ENCODE data around the gene TBC1D7.

Gene TBC1D7

DNA sequence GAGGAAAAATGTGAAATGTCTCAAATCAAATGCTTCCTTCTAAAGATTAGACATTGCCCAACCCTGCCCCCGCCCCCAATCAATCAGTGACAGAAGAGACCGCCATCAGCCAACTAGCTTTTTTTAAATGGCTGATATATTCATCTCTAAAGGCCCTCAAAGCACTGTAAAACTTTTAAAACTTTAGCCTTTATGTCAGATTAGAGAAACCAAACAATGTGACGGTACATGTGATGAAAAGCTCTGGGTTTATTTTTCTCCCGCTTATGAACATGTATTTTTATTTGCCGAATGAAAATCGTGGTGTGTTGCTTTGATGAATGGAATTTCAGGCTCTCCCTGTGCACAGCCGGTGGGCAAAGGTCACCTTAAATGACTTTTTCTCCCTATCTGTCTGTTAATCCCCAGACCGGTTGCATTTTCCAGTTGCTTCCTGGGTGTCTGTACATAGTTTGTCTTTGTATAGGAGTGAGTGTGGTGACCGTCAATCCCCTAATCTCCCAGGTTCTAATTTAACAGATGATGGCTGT lies 38.5 kb downstream of the TBC1D7 start:
- DNase-seq: no peak

DNA sequence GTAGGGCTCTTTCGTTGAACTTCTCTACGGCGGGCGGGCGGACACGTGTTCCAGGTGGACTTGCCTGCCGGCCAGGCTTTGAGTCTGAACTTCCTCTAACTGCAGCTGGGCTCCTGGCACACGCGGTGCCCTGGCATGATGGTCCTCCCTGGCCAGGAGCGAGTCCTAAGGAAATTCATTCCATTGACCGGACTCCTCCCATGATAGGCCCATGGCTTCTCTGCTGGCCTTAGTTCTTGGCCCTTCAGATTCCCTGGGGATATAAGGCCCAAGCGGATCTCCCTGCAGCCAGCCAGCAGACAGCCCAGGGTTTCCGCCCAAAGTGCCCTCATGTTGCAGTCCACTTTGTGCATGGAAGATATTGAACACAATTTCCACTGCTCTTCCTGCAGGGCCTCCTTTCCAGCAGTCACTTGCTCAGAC lies 39.4 kb downstream of the TBC1D7 start:
- DNase-seq: no peak

DNA sequence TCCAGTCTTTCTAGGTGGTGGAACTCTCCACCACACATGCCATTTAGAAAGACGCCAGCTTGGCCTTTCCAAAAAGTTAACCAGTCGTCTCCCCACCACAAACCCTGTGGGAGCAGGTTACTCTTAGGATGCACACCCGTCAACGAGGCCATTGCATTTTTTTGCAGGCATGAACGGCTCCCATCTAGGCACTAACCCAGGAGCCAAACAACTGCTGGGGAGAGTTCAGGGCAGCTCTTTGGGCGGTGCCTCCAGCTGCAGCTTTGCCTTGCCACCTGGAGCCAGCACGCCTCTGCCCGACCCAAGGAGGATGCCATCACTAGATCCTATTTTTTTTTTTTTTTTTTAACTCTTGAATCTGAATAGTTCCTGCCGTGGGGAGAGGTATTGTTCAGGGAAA lies 39.9 kb downstream of the TBC1D7 start:
- no peak for DNase-seq

DNA sequence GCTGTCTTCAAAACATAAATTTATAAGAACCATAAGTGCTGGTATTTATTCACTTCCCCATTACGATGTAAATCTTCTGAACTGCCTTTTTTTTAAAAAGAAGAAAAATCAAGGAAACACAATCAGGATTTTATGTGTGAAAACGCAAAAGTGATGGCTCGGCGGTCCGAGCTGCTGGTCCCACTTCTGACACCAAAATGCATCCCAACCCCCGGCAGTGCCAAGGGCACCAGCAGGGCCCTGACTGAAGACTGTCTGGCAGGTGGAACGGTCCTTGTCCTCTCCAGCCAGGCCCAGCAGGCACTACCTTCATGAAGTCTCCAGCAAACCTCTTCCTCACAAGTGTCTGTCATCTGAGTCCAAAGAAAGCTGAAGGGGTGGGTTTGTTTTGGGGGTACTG lies 41.2 kb downstream of the TBC1D7 start:
- DNase-seq: no peak

DNA sequence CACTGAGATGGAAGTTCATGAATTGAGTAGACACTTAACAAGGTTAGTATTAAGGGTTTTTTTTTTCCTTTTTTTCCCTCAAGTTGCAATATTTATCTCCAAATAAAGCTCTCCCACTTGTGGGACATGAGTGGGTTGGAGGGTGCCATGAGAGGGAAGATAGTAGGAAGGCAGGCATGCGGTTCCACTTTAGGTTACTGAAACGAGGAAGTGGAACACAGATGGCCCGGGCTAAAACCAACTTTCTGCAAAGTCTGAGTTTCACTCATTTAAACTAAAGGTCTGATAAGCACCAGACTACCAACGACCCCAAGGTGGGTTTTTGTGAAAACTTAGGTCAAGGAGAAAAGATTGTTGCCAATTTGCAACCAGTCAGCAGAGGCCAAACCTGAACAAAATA lies 42.2 kb downstream of the TBC1D7 start:
- DNase-seq: no peak

DNA sequence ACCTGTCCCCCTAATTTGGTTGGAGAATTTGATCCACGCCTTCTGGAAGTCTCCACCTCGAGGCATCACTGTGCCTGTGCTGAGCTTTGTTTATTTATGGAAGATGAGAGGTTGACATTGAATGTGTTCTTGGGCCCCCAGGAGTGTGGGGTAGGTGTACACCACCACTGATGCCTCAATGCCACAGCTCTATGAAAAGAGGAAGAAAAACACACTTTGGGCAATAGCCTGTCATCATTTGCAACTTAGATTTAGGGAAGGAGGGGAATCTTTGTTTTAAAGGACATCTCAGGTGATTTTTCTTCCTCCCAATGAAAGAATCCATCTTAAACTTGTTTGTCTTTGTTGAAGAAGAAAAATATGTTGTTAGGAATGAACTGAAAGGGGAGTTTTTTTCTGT lies 42.6 kb downstream of the TBC1D7 start:
- DNase-seq: no peak

DNA sequence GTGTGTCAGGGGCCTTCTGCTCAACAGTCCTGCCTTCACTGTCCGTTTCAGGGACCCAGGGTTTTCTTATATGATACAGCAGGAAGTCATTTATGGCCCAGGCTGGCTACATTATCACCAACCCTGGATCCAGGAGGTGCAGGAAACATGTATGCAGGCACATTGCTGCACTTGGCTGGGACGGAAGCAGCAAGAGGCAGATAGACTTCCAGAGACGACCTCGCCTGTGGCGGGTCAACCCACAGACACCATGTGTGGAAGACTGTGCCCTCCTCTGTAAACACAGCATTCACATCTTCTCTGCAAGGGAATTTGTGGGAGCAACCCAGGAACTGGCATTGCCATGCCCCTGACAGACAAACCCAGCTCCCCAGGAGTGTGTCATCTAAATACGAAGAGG lies 43.7 kb downstream of the TBC1D7 start:
- DNase-seq: no peak

DNA sequence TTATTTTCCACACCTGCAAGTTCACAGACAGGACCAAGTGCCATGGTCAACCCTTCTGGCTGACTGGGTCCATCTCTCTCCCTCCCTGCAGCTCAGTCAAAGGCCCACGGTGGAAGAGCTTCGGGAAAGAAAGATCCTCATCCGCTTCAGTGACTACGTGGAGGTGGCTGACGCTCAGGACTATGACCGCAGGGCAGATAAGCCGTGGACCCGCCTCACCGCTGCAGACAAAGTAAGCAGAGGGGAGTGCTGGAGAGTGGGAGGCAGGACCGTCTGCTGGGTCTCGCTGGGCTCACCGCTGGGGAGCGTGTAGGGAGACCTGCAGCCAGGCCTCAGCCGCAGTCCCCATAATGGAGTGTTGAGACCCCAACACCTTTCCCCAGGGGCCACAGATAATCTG lies 45.0 kb downstream of the TBC1D7 start:
- no peak for DNase-seq

DNA sequence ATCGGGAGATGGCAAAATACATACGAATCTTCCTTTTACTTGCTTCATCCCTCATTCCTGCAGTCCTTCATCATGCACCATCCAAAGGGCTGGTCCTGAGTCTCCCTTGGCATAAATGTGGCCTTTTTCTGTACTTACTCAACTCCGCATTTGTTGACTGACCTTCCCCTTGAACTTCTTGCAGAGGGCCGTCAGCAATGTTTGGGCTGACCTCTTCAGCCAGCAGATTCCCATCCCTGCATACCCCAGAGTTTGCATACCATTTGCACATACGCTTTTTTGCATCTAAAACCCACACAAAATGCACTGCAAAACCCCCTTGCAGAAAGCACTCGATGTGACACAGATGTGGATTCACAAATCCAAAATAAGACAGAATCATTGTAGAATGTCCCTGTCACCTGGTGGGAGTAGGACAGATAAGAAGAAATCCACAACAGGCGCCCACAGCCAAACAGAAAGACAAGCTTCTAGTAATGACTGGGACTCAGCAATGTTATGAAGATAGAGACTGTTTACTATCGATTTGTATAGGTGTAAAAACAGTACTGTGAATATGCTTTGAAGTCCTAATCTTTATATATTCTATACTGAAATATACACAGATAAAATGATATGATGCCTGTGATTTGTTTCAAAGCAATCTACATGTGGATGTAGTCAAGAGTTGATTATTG lies 45.8 kb downstream of the TBC1D7 start:
- no peak for DNase-seq

DNA sequence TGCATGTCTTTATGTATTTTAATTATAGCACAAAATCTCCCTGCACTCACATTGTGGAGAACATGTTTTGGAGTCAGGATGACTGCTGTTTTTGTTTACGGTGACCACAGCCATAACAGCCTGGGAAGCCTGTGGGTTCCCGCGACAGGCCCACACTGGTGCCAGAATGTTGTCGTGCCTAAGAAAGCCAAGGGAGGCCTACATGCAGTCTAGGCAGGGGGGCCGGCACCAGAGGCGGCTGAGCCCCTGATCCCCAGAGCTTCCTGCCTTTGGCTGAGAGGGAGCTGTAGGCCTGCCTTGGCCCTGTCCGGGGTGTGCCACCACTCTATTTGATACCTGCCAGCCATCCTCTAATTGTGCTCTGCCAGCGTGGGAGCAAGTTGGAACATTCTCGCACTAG lies 46.7 kb downstream of the TBC1D7 start:
- no peak for DNase-seq

DNA sequence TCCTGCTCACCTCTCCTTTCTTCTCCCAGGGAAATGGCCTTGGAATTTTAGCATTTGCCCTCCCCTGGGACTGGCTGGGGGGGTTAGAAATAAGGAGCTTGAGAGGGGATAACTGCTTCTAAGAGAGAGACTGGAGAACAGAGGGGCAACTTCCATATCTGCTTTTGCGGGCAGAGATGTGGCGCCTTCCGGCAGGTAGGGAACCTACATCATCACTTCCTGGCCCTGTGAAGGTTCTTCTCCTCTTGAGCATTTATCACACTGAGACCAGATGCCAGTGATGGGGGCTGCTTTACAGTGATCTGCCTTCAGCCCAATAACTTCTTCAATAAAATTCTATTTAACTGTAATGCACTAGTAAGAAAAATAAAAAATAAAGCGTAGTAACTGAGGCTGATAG lies 48.1 kb downstream of the TBC1D7 start:
- DNase-seq: no peak

DNA sequence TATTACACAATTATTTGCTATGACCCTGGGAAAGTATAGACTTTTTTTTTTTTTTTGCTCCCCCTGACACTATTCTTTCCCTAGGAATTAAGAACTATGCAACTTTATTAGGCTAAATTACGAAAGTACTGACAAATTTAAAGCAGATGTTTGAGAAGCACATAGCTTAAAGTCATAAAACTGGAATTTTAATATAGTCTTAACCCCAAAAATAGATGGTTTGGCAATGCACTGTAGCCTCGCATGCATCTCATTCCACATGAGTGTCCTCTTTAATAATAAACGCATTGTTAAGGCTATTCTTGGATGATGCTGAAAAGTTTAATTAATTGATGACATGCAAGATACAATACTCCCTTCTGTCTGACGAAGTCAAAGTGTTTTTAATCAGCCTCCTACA lies 49.3 kb downstream of the TBC1D7 start:
- no peak for DNase-seq

DNA sequence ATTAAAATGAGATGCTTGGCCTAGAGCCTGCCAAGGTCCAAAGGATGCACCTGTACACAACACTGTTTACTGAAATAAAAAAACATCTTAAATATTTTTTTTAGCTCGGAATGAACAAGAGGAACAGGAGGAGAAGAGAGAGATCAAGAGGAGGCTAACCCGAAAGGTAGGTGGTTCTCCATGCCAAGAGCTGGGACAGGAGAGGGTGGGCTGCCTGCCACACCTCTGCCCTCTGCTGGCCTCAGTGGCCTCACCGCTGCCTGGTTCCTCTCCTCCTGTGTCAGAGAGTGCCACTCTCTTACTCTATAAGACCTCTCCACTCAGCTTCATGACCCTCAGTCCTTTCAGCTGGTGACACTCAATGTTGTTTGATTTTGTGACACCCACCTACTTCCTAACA lies 50.2 kb downstream of the TBC1D7 start:
- DNase-seq: peak in 2 of 3 experiments; percentile 4 to 29

DNA sequence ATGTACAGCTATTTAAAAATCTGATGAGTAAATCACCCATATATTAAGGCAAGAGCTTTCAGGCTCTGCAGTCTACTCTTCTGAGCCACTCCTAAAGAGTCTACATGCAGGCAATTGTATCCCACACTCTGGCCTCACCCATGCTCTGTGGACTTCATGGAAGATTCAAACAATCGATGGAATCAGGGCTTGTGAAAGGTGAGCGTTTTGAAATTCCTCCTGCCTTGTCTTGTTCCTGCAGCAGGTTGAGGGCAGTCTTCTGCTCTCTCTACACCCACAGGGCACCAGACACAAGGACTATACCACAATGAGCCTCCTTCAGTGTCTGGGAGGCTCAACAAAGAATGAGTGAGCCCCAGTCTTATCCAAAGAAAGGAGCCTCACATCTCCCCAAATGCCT lies 51.1 kb downstream of the TBC1D7 start:
- no peak for DNase-seq

DNA sequence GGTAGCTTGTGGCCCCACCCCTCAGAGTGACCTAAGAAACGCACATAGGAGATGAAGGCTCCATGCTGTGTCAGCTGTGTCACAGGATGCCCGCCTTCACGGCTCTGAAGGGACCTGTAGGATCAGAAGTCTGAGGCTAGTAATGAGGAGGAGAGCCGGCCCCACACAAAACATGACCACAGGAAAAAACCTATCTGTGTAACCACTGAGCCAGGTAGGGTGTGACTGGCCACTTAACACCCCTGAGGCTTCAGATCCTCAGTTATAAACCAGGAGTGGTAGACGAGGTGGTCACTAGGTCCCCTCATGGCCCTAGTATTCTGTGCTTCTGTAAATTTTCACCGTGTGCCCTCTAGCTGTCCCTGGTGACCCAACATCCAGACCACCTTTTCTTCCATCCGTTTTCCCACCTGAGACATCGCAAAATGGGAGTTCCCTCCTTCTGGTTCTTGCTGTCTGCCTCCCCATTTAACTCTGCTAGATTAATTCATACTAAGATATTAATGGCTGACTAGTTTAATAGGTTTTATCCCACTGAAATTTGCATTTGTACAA lies 52.8 kb downstream of the TBC1D7 start:
- DNase-seq: no peak

DNA sequence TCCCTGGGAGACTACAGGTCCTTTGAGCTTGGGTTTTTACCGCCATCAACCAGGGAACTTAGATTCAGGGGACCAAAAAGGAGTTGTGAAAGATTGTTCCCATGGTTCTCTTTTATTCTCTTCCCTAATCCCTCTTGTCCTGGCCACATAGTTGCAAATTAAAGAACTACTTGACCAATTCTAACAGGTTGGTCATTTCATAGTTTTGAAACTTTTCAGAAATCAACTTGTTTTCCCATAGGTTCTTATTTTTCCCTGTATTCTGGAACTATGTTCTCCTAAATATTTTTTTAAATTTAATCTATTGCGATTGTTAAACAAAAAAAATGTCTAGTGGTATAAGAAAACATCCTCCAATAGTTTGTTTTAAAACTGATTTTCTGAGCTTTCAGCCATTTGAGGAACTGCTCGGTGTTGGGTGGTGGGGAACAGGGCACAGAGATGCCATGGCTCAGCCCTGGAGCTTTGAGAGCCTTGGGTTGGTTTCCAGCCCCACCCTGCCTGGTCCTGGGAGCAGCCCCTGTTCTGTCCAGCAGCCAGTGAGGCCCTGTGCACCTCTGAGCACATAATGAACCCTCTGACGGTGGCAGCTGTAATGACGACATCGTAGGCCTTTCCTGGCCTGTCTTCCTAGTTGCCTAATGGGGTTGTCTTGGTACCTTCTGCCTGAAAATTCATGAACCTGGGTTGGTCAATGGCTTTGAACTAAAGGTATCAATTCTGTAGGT lies 53.5 kb downstream of the TBC1D7 start:
- no peak for DNase-seq

DNA sequence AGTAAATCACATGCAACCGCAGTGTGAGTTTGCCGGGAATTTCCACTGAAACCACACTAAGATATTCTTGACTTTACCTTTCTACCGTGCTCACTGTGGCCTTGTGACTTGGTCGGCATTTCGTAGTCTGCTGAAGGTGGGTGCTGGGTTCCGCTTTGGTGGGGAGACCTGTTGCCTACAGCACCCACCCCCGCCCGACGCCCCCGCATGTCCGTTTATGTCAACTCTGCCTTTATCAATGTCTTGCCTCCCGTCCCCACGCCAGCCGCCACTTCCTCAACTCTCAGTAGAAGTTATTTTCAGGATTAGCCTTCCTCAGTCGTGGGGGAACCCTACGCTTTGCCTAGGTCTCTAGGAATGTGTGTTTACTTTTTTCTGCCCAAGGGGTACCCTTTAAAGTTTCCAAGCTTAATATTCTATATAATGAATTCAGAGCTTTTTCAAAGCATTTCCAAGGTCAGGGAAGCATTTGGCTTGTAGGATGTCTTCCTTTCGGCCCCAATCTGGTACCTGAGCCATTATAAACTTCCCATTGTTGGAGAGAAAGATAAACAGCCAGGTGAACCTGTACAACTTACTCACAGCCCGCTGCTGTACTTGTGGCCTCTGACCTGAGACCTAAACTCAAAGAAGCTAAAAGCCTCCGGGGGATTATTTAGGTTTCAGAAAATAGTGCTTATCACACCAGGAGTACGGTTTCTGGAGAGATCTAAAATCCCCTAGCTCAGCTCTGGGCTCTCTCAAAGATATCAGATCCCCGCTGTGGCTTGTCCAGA lies 54.2 kb downstream of the TBC1D7 start:
- DNase-seq: no peak

DNA sequence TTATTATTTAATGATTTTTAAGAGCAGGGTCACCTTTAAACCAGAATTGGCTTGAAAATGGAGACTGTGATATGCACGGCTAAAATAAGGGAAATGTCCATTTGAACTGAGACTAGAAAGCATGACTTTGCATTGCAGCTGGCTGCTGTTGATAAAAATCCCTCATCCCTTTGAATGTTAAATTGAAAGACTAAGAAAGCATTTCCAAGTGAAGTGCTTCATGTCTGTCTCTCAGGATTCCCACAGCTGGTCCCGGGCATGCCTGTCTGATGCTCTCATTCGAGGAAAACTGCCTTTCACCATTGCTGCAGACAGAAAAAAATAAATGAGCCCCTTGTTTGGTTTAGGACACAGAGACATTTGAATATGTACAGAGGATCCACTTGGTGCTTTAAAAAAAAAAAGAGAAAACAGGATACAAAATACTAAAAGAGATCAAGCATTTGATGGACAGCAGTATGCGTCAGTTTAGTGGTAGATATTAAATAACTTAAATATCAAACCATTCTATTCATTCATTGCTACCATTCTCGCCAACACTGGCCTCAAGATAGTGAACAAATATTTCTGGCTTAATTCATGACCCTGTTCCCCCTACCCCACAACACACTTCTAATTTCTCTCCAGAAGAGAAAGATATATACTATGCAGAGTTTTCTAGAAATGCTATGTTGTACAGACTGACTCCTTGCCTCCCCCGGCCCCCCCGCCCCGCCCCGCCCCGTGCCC lies 55.0 kb downstream of the TBC1D7 start:
- no peak for DNase-seq

DNA sequence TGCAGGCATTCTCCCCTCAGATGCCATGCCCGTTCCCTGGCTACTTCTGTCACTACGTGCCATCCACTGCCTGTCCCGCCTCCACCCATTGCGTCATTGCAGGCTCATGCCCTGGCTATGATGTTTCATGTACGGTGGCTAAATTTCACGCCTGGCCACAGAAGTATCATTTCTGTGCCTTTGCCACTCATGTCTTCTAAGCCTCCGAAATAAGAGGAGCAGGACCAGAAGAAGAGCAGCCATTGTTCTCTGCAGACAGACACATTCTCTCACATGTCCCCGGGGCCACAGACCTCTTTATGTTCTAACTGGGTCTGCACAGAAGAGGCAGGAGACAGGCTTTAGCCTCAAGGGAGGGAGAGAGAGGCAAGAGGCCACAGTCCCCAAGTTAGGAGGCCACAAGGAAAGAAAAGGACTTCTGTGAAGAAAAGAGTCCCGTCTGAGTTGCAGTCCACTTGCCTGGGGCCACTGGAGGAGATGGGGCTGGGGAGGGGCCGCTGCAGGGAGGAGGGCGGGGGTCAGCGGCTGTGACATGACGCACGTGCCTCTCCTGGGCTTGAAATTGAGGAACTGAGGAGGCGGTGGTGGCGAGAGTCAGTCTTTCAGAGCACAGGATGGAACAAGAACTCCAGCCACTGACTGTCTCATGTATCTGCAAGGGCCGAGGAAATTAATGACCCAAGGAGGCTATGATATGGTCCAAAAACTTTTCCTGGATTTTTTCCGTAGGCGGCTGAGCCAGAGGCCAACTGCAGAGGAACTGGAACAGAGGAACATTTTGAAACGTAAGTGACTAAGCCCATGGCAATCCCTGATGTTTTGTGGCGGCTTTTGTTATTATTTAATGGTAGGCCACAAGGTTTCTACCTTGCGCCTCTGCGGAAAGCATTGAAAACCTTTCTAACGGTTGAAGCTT lies 55.9 kb downstream of the TBC1D7 start:
- no peak for DNase-seq

DNA sequence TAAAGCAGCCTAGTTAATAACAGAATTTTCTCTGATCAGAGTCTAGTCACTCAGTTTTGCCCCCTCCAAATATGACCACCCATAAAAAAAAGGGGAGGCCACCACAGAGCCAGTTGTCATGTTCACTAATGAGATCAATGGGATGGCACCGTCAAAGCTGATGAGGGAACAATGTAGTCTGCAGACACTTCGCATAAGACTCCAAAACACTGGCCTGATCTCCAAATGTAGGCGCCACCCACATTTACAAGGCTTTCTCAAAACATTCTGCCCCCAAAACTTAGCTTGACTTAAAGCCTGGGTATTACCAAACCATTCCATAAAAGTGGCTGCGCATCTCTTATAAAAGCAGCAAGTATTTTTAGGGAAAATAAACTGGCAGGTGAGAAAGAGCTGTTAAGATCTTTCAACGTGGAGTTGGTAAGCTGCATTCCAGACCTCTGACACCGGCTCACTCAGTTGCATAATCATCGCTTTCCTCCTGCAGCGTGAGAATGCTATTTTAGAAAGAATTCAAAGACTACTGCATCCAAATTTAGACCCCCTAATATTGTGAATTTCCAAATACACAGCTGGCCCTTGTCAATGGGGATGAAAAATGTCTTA lies 59.3 kb downstream of the TBC1D7 start:
- no peak for DNase-seq

DNA sequence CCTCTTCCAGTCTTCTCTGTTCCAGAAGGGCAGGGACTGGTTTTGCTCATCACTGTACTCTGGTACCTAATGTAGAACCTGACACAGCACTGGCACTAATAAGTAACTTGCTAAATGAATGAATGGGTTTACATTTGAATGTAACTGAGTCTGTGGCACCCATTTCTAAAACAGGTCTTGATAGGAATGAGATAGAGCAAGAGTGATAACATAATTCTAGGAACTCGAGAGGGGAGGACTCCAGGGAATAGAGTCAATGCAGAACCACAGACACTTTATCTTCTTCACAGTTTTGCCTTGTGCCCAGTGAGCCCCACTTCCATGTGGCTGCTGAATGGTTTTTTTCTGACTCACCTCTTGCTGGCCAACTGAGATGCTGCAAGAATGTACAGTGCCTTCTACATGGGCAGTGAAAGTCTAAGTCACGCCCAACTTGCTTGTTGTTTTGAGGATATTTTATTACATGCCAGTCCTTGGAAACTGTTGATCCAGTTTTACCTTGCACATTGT lies 61.1 kb downstream of the TBC1D7 start:
- no peak for DNase-seq
